H9 (cell line): ENCODE measurements around the gene ETV6. TPM values are rescaled to one million over a fixed set of nuclear protein-coding genes. Genes with fewer than 3 reads are reported as not detected.
A peak's percentile ranks its signal among the peaks of the same experiment; 100 is the strongest.

Experiments used
- DNase-seq: peaks from one replicate; pipeline ENCODE4 v3.0.0-alpha.2; 2017
- H2AFZ ChIP-seq: one replicate; pipeline ENCODE4 v1.6.1; 2013; ENCODE audit warnings: mild to moderate bottlenecking, low read length, control low read depth, moderate library complexity
- H2AK5ac ChIP-seq: 2 replicates; pipeline ENCODE4 v1.6.1; 2013; ENCODE audit warnings: low read length, control low read depth, mixed read lengths; ENCODE audit not compliant: insufficient read length
- H2BK120ac ChIP-seq: one replicate; pipeline ENCODE4 v1.6.1; 2013; ENCODE audit warnings: low read depth, mild to moderate bottlenecking, low read length, control low read depth, inconsistent platforms; ENCODE audit not compliant: poor library complexity, severe bottlenecking
- H2BK12ac ChIP-seq: 2 replicates; pipeline ENCODE4 v1.6.1; 2013; ENCODE audit warnings: low read length, control low read depth, mixed read lengths, low read depth; ENCODE audit not compliant: insufficient read length
- H2BK15ac ChIP-seq: 2 replicates; pipeline ENCODE4 v1.6.1; 2013; ENCODE audit warnings: low read depth, low read length, control low read depth
- H2BK20ac ChIP-seq: one replicate; pipeline ENCODE4 v1.6.1; 2013; ENCODE audit warnings: low read depth, mild to moderate bottlenecking, low read length, control low read depth, inconsistent platforms; ENCODE audit not compliant: poor library complexity, severe bottlenecking
- H2BK5ac ChIP-seq: 2 replicates; pipeline ENCODE4 v1.6.1; 2013; ENCODE audit warnings: low read length, control low read depth, mixed read lengths; ENCODE audit not compliant: insufficient read length
- H3K14ac ChIP-seq: 2 replicates; pipeline ENCODE4 v1.6.1; 2013; ENCODE audit warnings: low read length, control low read depth; ENCODE audit not compliant: insufficient read depth
- H3K18ac ChIP-seq: 2 replicates; pipeline ENCODE4 v1.6.1; 2013; ENCODE audit warnings: low read depth, mild to moderate bottlenecking, mixed read lengths, low read length, control low read depth; ENCODE audit not compliant: insufficient read length
- H3K23ac ChIP-seq: 2 replicates; pipeline ENCODE4 v1.6.1; 2013; ENCODE audit warnings: low read length, control low read depth, mixed read lengths, low read depth; ENCODE audit not compliant: insufficient read length
- H3K23me2 ChIP-seq: 2 replicates; pipeline ENCODE4 v1.6.1; 2013; ENCODE audit warnings: low read depth, mild to moderate bottlenecking, mixed read lengths, low read length, control low read depth; ENCODE audit not compliant: insufficient read length, poor library complexity, severe bottlenecking
- H3K27ac ChIP-seq: 2 replicates; pipeline ENCODE4 v1.5.1; 2013; ENCODE audit warnings: low read length, control low read depth, mixed read lengths, low read depth; ENCODE audit not compliant: insufficient read length
- H3K27me3 ChIP-seq: 2 replicates; pipeline ENCODE4 v1.6.1; 2013; ENCODE audit warnings: low read length, control low read depth, inconsistent platforms; ENCODE audit not compliant: insufficient read depth
- H3K4ac ChIP-seq: 2 replicates; pipeline ENCODE4 v1.6.1; 2013; ENCODE audit warnings: low read depth, mild to moderate bottlenecking, control low read depth, inconsistent platforms, low read length, moderate library complexity
- H3K4me1 ChIP-seq: 2 replicates; pipeline ENCODE4 v1.6.1; 2013; ENCODE audit warnings: low read length, control low read depth, inconsistent platforms; ENCODE audit not compliant: insufficient read depth
- H3K4me2 ChIP-seq: 2 replicates; pipeline ENCODE4 v1.6.1; 2013; ENCODE audit warnings: low read length, control low read depth, mixed read lengths; ENCODE audit not compliant: insufficient read length, insufficient read depth
- H3K56ac ChIP-seq: 2 replicates; pipeline ENCODE4 v1.6.1; 2013; ENCODE audit warnings: low read depth, mild to moderate bottlenecking, mixed read lengths, low read length, control low read depth; ENCODE audit not compliant: insufficient read length
- H3K79me1 ChIP-seq: 2 replicates; pipeline ENCODE4 v1.6.1; 2013; ENCODE audit warnings: low read depth, mild to moderate bottlenecking, moderate library complexity, low read length, control low read depth, inconsistent platforms; ENCODE audit not compliant: insufficient read depth, poor library complexity, severe bottlenecking
- H3K79me2 ChIP-seq: 2 replicates; pipeline ENCODE4 v1.6.1; 2013; ENCODE audit warnings: low read length, control low read depth, inconsistent platforms; ENCODE audit not compliant: insufficient read depth
- H3K9ac ChIP-seq: 2 replicates; pipeline ENCODE4 v1.6.1; 2013; ENCODE audit warnings: low read length, control low read depth, mixed read lengths; ENCODE audit not compliant: insufficient read length; ENCODE audit errors: extremely low read depth
- H3K9me3 ChIP-seq: one replicate; pipeline ENCODE4 v1.6.1; 2013; ENCODE audit warnings: low read depth, low read length, inconsistent platforms; ENCODE audit not compliant: control insufficient read depth
- H3T11ph ChIP-seq: one replicate; pipeline ENCODE4 v1.6.1; 2013; ENCODE audit warnings: mild to moderate bottlenecking, low read length, control low read depth, inconsistent platforms
- H4K20me1 ChIP-seq: one replicate; pipeline ENCODE4 v1.6.1; 2013; ENCODE audit not compliant: control insufficient read depth, insufficient read length, insufficient read depth
- H4K5ac ChIP-seq: 2 replicates; pipeline ENCODE4 v1.6.1; 2013; ENCODE audit warnings: low read depth, mild to moderate bottlenecking, mixed read lengths, low read length, control low read depth; ENCODE audit not compliant: insufficient read length
- H4K8ac ChIP-seq: replicated peaks from 2 replicates; pipeline ENCODE4 v1.6.1; 2013; ENCODE audit warnings: low read length, control low read depth, mixed read lengths, low read depth; ENCODE audit not compliant: insufficient read length
- H4K91ac ChIP-seq: 2 replicates; pipeline ENCODE4 v1.6.1; 2013; ENCODE audit warnings: low read depth, mild to moderate bottlenecking, moderate library complexity, mixed read lengths, low read length, control low read depth; ENCODE audit not compliant: insufficient read length
- H3K27ac Mint-ChIP-seq, 3 experiments: 2 replicates in 2 of 3; 3 replicates in 1 of 3; pipeline ENCODE4 v1.8.0; 2020 to 2021; ENCODE audit warnings: mixed read lengths in 3 of 3, mild to moderate bottlenecking in 1 of 3, moderate library complexity in 1 of 3
- H3K27me3 Mint-ChIP-seq: 2 replicates; pipeline ENCODE4 v1.8.0; 2021; ENCODE audit warnings: low read depth, mild to moderate bottlenecking, moderate library complexity, mixed read lengths
- H3K36me3 Mint-ChIP-seq, 3 experiments: 2 replicates in 2 of 3; 3 replicates in 1 of 3; pipeline ENCODE4 v1.8.0; 2020 to 2021; ENCODE audit warnings: low read depth in 3 of 3, mixed read lengths in 3 of 3; ENCODE audit not compliant: insufficient read depth in 1 of 3
- H3K4me1 Mint-ChIP-seq, 2 experiments: 2 replicates each; pipeline ENCODE4 v1.8.0; 2020; ENCODE audit warnings: mixed read lengths in 2 of 2
- H3K4me3 Mint-ChIP-seq, 2 experiments: 2 replicates in 1 of 2; 3 replicates in 1 of 2; pipeline ENCODE4 v1.8.0; 2020 to 2021; ENCODE audit warnings: mild to moderate bottlenecking in 2 of 2, mixed read lengths in 2 of 2, moderate library complexity in 1 of 2
- H3K9me3 Mint-ChIP-seq, 2 experiments: 2 replicates in 1 of 2; 3 replicates in 1 of 2; pipeline ENCODE4 v1.8.0; 2020; ENCODE audit warnings: mild to moderate bottlenecking in 2 of 2, mixed read lengths in 2 of 2, moderate library complexity in 1 of 2
- WGBS: extraction: QIAGEN DNeasy Blood & Tissue Kit; methylation state at CpG from one replicate; pipeline ENCODE4 v1.1.7; 2013; ENCODE audit warnings: missing lambda C conversion rate, low lambda C conversion rate, mixed read lengths; ENCODE audit not compliant: insufficient read length; ENCODE audit errors: extremely low coverage; 5-methylcytosine and 5-hydroxymethylcytosine counted together
- total RNA-seq: library from RNA; stranded (reverse); gene quantifications from 2 replicates; pipeline ENCODE4 v1.2.1, GENCODE V29; 2021
- TF ChIP-seq, protein P1 (sequence below): fragments of 200-600 bp; sonication (generic); conservative IDR thresholded peaks from 3 replicates; pipeline ENCODE4 v1.8.0; 2021; ENCODE audit warnings: antibody characterized with exemption, mild to moderate bottlenecking

Gene ETV6
- total RNA-seq, 1 experiment from 2014 or later: 28.7 TPM

DNA sequence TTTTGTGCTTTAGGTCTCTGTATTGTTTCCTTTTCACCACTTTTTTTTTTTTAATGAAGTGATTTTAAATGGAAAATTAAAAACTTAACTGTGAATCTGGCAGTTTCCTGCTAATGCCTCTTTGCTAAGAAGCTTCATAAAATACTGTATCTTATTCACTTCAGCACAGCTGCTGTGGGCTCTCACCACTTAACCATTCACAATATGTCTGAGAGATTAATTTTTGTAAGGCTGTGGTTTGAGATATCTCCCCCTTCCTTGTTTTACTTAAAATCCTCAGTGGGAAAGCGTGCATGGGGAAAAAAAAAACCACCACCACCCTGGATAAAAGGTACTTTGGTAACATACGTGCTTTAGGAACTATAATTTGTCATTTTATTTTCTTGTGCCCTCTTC, 115.9 kb downstream of the ETV6 start:
- Histone ChIP-seq H3K18ac (no peak overlapping the region), H2BK120ac (no peak overlapping the region), H3K79me1 (no peaks in the 10 kb centered on the region), H3K27me3 (no peaks in the 10 kb centered on the region), H3K27ac (no peak overlapping the region), H3K56ac (no peak overlapping the region), H3K4me1 (peaks cover 6% of the 10 kb centered on the region; the same call in 1 of the 2 replicates), H2BK12ac (no peak overlapping the region), H3K4ac (no peak overlapping the region), H3K23me2 (no peaks in the 10 kb centered on the region), H3K4me2 (no peak overlapping the region), H2BK5ac (no peak overlapping the region), H4K8ac (no peak overlapping the region), H3K9me3 (no peaks in the 10 kb centered on the region), H4K91ac (no peak overlapping the region), H2BK15ac (no peak overlapping the region), H2AFZ (no peak overlapping the region), H2AK5ac (no peak overlapping the region), H4K5ac (no peak overlapping the region), H3K9ac (no peak overlapping the region), H3K79me2 (no peaks in the 10 kb centered on the region; the same call in 1 of the 2 replicates), H3K23ac (no peak overlapping the region), H3T11ph (no peak overlapping the region), H4K20me1 (no peaks in the 10 kb centered on the region), H2BK20ac (no peak overlapping the region), H3K14ac (no peak overlapping the region)
- no peaks in the 10 kb centered on the region; a peak in 1 of 7 replicates for H3K36me3 Mint-ChIP-seq
- no peak overlapping the region for H3K4me3 Mint-ChIP-seq
- H3K27ac Mint-ChIP-seq: peak overlapping the region in 2 of 3 experiments; percentile 76 to 90; a peak in 3 of 7 replicates
- TF ChIP-seq, protein P1, sequence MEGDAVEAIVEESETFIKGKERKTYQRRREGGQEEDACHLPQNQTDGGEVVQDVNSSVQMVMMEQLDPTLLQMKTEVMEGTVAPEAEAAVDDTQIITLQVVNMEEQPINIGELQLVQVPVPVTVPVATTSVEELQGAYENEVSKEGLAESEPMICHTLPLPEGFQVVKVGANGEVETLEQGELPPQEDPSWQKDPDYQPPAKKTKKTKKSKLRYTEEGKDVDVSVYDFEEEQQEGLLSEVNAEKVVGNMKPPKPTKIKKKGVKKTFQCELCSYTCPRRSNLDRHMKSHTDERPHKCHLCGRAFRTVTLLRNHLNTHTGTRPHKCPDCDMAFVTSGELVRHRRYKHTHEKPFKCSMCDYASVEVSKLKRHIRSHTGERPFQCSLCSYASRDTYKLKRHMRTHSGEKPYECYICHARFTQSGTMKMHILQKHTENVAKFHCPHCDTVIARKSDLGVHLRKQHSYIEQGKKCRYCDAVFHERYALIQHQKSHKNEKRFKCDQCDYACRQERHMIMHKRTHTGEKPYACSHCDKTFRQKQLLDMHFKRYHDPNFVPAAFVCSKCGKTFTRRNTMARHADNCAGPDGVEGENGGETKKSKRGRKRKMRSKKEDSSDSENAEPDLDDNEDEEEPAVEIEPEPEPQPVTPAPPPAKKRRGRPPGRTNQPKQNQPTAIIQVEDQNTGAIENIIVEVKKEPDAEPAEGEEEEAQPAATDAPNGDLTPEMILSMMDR: no peak
- WGBS: no CpG with 5 or more reads among the region's 2 CpGs
- H3K9me3 Mint-ChIP-seq: no peaks in the 10 kb centered on the region
- H3K27me3 Mint-ChIP-seq: no peaks in the 10 kb centered on the region
- DNase-seq: no peak
- peaks cover 35 to 55% of the 10 kb centered on the region in 2 experiments for H3K4me1 Mint-ChIP-seq
